Rectal smooth muscle tissue (tissue), 1 donor: ENCODE data around the gene DNAJC1.

ENCODE experiments used
- H3K27ac ChIP-seq: one replicate; pipeline ENCODE4 v1.7.0; 2013; ENCODE audit warnings: low read depth, low read length, inconsistent platforms
- H3K27me3 ChIP-seq: one replicate; pipeline ENCODE4 v1.7.0; 2013; ENCODE audit warnings: low read length; ENCODE audit not compliant: control insufficient read depth, insufficient read depth
- H3K36me3 ChIP-seq: one replicate; pipeline ENCODE4 v1.7.0; 2013; ENCODE audit warnings: low read length; ENCODE audit not compliant: control insufficient read depth, insufficient read depth
- H3K4me1 ChIP-seq: one replicate; pipeline ENCODE4 v1.7.0; 2013; ENCODE audit warnings: low read length; ENCODE audit not compliant: control insufficient read depth, insufficient read depth
- H3K4me3 ChIP-seq: one replicate; pipeline ENCODE4 v1.7.0; 2013; ENCODE audit warnings: low read length
- H3K9ac ChIP-seq: one replicate; pipeline ENCODE4 v1.7.0; 2013; ENCODE audit warnings: low read length

The DNAJC1 gene

GRCh38 chr10:21943633-21944265 is 59.8 kb downstream of the DNAJC1 start:
- H3K36me3 ChIP-seq, result no peaks in the 10 kb centered on the region
- no peak overlapping the region for H3K27ac ChIP-seq
- no peak overlapping the region for H3K4me3 ChIP-seq
- no peaks in the 10 kb centered on the region for H3K4me1 ChIP-seq
- H3K9ac ChIP-seq, result no peak overlapping the region
- no peaks in the 10 kb centered on the region for H3K27me3 ChIP-seq

- Histone ChIP-seq H3K27ac (no peak overlapping the region), H3K4me1 (no peaks in the 10 kb centered on the region), H3K9ac (no peak overlapping the region), H3K27me3 (no peaks in the 10 kb centered on the region), H3K36me3 (no peaks in the 10 kb centered on the region), H3K4me3 (no peak overlapping the region)
These were observed 68.0 kb downstream of the DNAJC1 start for GRCh38 chr10:21935439-21936023.

GRCh38 chr10:21934307-21934706 is 69.2 kb downstream of the DNAJC1 start:
- no peaks in the 10 kb centered on the region for H3K36me3 ChIP-seq
- no peak overlapping the region for H3K27ac ChIP-seq
- no peaks in the 10 kb centered on the region for H3K4me1 ChIP-seq
- H3K27me3 ChIP-seq, result no peaks in the 10 kb centered on the region
- H3K4me3 ChIP-seq, result no peak overlapping the region
- no peak overlapping the region for H3K9ac ChIP-seq

GRCh38 chr10:21929070-21929469 is 74.5 kb downstream of the DNAJC1 start:
- H3K27ac ChIP-seq, result no peak overlapping the region
- peaks cover 3% of the 10 kb centered on the region for H3K4me1 ChIP-seq
- no peak overlapping the region for H3K9ac ChIP-seq
- H3K4me3 ChIP-seq, result no peak overlapping the region
- no peaks in the 10 kb centered on the region for H3K36me3 ChIP-seq
- H3K27me3 ChIP-seq, result no peaks in the 10 kb centered on the region

- Histone ChIP-seq H3K4me3 (no peak overlapping the region), H3K4me1 (peaks cover 3% of the 10 kb centered on the region), H3K9ac (no peak overlapping the region), H3K27me3 (no peaks in the 10 kb centered on the region), H3K27ac (no peak overlapping the region), H3K36me3 (no peaks in the 10 kb centered on the region)
These were observed 75.7 kb downstream of the DNAJC1 start for GRCh38 chr10:21927631-21928353.

- Histone ChIP-seq H3K9ac (no peak overlapping the region), H3K36me3 (no peaks in the 10 kb centered on the region), H3K27ac (no peak overlapping the region), H3K4me3 (no peak overlapping the region), H3K27me3 (no peaks in the 10 kb centered on the region), H3K4me1 (peaks cover 3% of the 10 kb centered on the region)
These were observed 76.6 kb downstream of the DNAJC1 start for GRCh38 chr10:21926949-21927348.

GRCh38 chr10:21926358-21926925 is 77.1 kb downstream of the DNAJC1 start:
- Histone ChIP-seq H3K4me1 (peaks cover 3% of the 10 kb centered on the region), H3K9ac (no peak overlapping the region), H3K36me3 (no peaks in the 10 kb centered on the region), H3K27me3 (no peaks in the 10 kb centered on the region), H3K27ac (no peak overlapping the region), H3K4me3 (no peak overlapping the region)

- no peaks in the 10 kb centered on the region for H3K27me3 ChIP-seq
- H3K9ac ChIP-seq, result no peak overlapping the region
- H3K36me3 ChIP-seq, result no peaks in the 10 kb centered on the region
- no peak overlapping the region for H3K4me3 ChIP-seq
- H3K4me1 ChIP-seq, result peaks cover 3% of the 10 kb centered on the region
- no peak overlapping the region for H3K27ac ChIP-seq
These were observed 77.7 kb downstream of the DNAJC1 start for GRCh38 chr10:21925851-21926250.

GRCh38 chr10:21924511-21924910 is 79.0 kb downstream of the DNAJC1 start:
- no peak overlapping the region for H3K27ac ChIP-seq
- H3K4me1 ChIP-seq, result peaks cover 3% of the 10 kb centered on the region
- H3K4me3 ChIP-seq, result no peak overlapping the region
- no peak overlapping the region for H3K9ac ChIP-seq
- no peaks in the 10 kb centered on the region for H3K36me3 ChIP-seq
- H3K27me3 ChIP-seq, result no peaks in the 10 kb centered on the region

GRCh38 chr10:21920633-21921032 is 82.9 kb downstream of the DNAJC1 start:
- H3K4me1 ChIP-seq, result no peaks in the 10 kb centered on the region
- no peak overlapping the region for H3K4me3 ChIP-seq
- H3K9ac ChIP-seq, result no peak overlapping the region
- no peak overlapping the region for H3K27ac ChIP-seq
- H3K27me3 ChIP-seq, result no peaks in the 10 kb centered on the region
- H3K36me3 ChIP-seq, result no peaks in the 10 kb centered on the region

GRCh38 chr10:21919906-21920305 is 83.6 kb downstream of the DNAJC1 start:
- Histone ChIP-seq H3K27me3 (no peaks in the 10 kb centered on the region), H3K4me3 (no peak overlapping the region), H3K9ac (no peak overlapping the region), H3K36me3 (no peaks in the 10 kb centered on the region), H3K27ac (no peak overlapping the region), H3K4me1 (no peaks in the 10 kb centered on the region)

GRCh38 chr10:21919117-21919516 is 84.4 kb downstream of the DNAJC1 start:
- no peaks in the 10 kb centered on the region for H3K27me3 ChIP-seq
- H3K4me1 ChIP-seq, result no peaks in the 10 kb centered on the region
- H3K27ac ChIP-seq, result no peak overlapping the region
- H3K9ac ChIP-seq, result no peak overlapping the region
- H3K4me3 ChIP-seq, result no peak overlapping the region
- no peaks in the 10 kb centered on the region for H3K36me3 ChIP-seq
